ENCODE results near the gene ZNF428.
A peak's percentile ranks its signal among the peaks of the same experiment; 100 is the strongest.
"Not testable (repeated sequence)": the region's sequence is repeated elsewhere in the genome, so short reads cannot be mapped to it uniquely, and the experiment has no call there.

Gene ZNF428

DNA sequence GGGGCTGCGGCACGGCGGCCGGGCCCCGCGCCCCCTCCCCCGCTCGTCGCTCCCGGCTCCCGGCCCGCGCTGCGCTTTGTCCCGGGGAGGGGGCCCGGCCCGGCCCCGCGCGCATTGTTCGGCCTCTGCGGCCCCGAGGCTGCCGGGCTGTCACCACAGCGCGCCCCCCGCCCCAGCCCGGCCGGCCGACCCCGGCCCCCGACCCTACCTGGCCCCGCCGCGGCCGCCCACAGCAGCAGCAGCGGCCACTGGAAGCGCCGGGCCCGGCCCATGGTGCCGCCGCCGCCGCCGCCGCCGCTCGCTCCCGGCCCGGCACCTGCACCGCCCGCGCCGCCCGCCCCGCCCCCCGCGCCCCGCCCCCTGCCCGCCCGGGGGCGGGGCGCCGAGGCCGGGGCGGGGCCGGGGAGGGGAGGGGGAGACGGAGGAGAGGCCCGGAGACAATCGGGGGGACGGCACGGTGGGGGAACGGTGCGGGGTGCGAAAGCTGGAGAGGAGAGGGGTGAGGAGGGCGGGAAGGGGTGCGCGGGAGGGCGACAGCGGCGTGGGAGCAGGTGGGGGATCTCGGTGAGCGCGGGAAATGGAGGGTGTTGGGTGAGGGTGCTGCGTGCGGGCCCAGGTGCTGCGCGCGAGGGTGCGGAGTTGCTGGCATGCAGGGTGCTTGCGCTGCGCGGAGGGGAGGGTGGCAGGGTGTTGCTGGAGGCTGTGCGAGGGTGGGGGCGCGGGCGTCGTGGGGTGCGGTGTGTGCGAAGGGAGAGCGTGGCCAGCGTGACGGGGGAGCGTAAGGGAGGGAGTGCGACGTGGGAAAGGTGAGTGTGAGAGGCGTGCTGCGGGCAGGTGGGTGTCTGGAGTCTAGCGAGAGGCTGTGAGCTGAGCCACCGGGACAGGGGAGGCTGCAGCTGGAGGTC is 20.3 kb upstream of the ZNF428 start, which contains the start of gene CADM4:
TSS of gene CADM4 (minus strand) at position 332 of the 905 bp plus-strand sequence. CDS start at position 272, 60 bp downstream.
- DNase-seq (ENCODE audit: low read depth in 2 of 2) = peak in 1 of 2 donors; percentile 15

DNA sequence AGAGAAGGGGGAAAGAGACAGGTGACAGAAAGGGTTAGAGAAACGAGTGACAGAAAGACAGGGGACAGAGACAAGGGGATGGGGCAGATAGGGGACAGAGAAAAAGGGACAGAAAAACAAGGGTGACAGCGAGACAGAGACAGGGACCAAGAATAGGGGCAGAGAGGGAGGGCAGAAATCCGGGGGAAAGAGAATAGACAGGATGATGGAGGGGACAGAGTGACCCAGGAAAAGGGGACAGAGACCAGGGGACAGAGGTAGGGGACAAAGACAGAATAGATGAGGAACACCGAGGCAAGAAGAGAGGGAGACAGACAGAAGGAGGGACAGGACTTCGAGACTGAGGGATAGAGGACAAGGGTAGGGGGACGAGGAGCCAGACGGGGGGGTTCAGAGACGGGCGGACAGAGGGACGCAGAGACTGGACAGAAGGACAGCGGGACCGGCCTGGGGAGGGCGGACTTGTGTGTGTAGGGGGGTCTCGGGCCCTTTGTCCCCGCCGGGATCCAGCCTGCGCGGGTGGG is 19.6 kb upstream of the ZNF428 start:
- DNase-seq (ENCODE audit: low read depth in 2 of 2) = no peak

DNA sequence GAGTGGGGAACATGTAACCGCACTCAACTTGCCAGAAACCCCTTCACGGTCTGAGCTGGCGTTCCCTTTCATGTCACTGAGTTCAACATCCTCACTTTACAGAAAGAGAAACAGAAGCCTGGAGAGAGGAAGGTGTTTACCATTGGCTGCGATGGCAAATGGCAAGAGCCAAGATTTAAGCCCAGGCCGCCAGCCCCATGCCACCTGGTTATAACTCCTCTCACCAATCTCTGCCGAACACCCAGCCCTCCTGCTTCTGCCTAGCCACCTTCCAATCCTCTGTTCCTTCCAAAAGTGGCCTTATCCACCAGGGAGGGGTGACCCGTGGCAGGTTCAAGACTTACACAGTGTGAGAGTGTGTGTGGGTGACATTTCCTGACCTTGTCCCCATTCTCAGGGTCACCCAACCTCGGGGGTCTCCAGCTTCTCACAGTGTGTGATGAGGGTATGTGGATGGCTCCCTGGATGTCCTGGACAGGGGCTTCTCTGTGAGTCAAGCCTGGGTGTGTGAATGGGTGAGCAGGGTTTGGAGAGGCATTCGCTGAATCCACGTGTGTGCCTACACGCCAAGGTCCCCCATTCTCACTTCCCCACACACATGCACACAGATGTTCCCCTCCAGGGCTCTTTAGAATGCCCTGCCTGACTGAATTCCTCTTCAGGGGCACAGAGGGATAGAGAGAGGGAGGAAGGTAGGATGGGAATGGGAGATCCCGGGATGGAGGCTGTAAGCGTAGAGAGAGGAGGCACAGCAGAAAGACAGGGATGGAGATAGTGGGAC is 19.0 kb upstream of the ZNF428 start:
- DNase-seq (ENCODE audit: low read depth in 2 of 2) = no peak

DNA sequence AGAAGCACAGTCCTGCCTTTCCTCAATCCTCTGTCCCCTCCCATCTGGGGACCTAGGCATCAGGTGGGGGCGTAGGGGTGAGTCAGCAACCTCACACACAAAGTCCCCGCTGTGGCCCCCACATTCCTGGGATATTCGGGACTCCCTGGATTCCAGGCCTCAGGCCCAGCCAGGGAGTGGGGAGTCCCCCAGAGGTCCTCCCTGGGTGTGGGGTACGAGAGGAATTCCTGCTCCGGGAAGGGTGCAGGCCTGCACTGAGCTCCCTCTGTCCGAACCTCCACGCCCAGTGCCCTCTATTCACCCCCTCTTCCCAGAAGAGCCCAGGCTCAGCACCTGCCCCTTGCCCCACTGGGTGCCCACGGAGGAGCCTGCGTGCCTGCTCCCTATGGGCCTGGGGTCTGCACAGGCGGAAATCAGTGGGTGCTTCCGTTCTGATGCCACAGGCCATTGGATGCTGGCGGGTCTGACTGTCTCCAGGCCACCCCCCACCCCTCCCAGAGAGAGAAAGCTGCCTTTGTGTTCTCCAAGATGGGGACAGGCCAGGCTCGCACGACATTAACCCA is 16.8 kb upstream of the ZNF428 start:
- DNase-seq (ENCODE audit: low read depth in 2 of 2) = no peak

DNA sequence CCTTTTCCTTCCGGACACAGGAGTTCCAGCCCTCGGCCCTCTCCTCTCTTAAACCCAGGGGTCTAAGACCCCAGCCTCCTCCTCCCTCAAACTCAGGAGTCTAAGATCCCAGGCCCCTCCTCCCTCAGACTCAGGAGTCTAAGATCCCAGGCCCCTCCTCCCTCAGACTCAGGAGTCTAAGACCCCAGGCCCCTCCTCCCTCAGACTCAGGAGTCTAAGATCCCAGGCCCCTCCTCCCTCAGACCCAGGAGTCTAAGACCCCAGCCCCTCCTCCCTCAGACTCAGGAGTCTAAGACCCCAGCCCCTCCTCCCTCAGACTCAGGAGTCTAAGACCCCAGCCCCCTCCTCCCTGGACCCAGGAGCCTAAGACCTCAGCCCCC is 16.1 kb upstream of the ZNF428 start:
- not testable (repeated sequence) for DNase-seq (ENCODE audit: low read depth in 2 of 2)

DNA sequence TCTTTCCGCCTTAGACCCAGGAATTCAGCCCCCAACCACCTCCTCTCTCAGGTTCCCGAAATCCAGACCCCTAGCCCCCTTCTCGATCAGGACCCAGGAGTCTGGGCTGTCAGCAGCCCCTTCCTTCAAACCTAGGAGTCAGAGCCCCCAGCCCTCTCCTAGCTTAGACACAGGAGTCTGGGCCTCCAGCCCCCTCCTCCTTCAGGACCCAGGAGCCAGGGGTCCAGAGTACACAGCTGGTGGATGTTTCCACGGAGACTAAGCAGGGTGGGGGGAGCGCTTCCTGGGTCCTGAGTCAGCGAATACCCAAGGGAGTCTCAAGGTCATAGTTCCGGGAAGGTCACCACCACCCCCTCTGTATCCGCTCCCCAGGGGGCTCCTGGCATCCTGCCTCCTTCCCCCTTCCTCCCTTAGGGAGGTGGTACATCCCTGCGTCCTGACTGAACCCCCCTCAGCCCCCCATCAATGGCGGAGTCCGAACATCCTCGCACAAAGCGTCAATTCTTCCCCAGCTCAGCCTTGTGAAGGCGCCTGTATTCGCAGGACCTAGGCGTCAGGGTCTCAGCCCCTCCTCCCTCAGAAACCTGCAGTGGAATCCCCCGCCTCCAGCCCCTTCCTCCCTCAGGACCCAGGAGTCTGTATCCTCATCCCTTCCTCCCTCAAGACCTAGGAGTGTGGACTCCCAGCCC is 15.6 kb upstream of the ZNF428 start:
- DNase-seq (ENCODE audit: low read depth in 2 of 2) = no peak

DNA sequence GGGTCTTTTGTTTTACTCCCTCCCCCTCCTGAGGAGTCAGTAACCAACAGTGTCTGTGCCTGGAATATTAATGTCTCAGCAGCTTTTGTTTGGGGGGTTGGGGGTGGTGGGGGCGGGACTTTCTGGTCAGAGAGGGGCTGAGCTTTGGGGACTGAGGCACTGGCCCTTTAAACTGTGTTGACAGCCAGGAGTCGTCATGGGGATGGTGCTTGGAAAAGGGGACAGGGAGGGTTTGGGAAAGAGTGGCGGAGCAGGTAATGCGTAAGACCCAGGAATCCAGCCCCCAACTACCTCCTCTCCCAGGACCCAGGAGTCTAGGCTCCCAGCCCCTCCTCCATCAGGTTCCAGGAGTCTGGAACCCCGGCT is 15.1 kb upstream of the ZNF428 start:
- DNase-seq (ENCODE audit: low read depth in 2 of 2) = no peak

DNA sequence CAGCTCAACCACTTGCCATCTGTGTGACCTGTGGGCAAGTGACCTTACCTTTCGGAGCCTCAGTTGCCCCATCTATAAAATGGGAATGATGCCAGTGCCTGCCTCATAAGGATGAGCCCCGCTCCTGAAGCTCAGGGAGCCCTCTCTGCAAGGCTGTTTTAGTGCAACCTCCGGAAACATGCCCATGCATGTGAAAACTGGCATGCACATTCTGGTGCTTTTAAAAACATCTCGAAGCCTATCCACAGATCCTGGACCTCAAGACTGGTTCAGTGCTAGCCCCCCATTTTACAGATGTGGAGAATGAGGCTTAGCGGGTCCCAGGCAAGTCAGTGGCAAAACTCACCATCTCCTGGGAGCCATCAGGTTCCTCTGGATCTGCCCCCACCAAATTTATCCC is 14.6 kb upstream of the ZNF428 start:
- no peak for DNase-seq (ENCODE audit: low read depth in 2 of 2)

DNA sequence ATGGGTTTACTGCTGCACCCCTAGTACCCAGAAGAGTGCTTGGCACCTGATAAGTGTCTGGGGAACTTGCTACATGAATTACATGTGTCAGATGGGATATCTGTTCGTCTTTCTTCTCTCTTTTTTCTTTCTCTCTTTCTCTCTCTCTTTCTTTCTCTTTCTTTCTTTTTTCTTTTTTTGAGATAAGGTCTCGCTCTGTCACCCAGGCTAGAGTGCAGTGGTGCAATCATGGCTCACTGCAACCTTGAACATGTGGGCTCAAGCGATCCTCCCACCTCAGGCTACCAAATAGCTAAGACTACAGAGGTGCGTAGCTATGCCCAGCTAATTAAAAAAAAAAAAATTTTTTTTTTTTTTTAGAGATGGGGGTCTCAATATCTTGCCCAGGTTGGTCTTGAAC is 14.1 kb upstream of the ZNF428 start:
- DNase-seq (ENCODE audit: low read depth in 2 of 2) = no peak

DNA sequence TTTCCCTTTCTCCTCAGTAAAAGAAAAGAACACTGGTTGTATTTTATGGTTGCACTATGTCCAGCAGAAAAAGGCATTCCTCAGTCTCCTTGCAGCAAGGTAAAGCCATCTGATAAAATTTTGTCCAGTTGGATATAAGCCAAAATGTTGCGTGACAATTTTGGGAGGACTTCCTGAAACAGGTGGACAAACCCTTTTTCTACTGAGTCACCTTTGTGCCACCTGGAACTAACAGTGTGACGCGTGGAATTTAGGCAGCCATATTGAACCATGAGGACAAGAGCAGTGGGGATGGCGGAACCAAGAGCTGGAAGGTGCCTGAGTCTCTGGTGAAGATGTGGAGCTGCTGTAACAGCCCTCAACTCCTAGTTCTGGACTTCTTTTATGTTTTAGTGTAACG is 12.1 kb upstream of the ZNF428 start:
- DNase-seq (ENCODE audit: low read depth in 2 of 2) = no peak

DNA sequence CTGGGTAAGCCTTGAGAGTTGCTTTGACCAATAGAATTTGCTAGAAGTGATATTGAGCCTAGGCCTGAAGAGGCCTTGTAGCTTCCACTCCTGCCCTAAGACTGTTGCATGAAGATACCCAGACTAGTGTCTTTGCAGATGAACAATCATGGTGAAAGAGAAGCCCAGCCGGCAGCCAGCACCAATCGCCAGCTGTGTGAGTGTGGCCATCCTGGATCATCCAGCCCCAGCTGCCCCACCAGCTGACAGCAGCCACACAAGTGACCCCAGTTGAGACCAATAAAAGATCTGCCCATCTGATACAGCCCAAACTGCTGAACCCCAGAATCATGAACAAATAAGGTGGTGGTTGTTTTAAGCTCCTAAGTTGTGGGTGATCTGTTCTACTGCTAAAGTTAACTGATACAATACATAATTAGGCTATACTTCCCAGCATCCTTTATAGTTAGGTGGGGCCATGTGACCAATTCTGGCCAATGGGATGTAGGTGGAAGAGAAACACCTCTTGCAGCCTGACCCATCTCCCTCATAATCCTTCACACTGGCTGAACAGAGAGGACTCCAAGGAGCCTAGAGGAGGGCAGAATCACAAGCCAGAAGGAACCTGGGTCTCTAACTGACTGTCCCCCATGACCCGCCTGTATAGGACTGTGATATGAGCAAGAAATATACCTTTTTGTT is 9.4 kb upstream of the ZNF428 start:
- no peak for DNase-seq (ENCODE audit: low read depth in 2 of 2)

DNA sequence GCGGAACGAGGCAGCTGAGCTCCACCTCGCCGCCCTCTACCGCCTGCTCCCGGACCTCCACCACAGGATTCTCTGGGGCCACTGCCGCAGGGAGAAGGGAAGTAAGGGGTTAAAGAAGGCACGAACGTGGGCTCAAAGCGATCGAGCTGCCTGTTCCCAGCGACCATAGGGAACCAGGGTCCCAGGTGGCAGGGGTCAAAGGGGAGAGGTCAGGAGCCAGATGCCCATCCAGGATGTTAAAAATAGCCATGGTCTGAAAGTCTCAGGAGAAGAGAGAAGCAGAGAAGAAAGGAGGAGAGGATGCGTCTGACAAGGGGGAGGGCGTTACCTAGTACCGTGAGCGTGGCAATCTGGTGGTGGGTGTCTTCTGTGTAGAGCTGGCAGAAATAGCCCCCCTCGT is 7.4 kb upstream of the ZNF428 start:
- DNase-seq (ENCODE audit: low read depth in 2 of 2) = no peak

DNA sequence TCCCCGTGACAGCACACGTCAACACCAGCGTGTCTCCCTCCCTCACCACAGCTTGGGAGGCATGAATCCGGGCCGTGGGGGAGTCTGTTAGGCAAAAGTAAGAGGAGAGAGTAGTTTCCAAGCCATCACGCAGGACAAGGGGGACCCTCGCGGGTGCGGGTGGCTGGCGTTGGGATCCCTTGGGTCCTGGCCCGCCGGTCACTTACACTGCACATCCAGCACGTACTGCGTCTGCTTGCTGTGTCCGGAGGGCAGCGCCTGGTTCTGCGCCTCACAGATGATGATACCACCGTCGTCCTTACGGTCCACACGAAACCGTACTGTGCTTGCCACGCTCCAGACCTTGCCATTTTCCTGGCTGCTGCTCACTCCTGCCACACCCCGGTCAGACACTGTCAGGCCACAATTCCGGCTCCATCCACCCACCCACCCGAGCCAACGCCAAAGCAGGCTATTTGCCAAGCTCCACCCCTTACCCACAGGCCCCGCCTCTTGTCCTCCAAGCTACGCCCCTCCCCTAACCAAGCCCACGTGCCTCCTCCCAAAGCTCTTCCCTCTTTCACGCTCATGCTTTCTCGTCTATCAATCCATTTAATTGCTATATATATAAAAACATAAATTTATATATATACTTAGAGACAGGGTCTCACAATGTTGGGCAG is 6.6 kb upstream of the ZNF428 start:
- DNase-seq (ENCODE audit: low read depth in 2 of 2) = no peak

DNA sequence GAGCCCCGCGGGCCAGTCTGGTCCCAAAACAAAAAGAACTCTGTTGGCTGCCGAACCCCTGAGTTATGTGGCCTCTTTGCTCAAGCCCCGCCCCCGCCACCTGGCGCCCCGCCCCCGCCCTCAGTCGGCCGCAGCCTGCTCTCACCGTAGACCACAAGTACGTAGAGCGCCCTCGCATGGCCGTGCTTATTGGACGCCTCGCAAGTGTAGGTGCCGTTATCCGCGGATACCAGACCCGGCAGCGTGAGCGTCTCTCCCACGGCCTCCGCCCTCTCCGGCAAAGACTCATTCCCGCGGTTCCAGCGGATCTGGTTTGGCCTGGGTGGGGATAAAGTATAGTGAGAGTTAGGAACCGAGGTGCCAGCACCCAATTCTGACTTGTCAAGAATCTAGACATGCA is 5.5 kb upstream of the ZNF428 start:
- peak; percentile 77 to 86 for DNase-seq (ENCODE audit: low read depth in 2 of 2)

DNA sequence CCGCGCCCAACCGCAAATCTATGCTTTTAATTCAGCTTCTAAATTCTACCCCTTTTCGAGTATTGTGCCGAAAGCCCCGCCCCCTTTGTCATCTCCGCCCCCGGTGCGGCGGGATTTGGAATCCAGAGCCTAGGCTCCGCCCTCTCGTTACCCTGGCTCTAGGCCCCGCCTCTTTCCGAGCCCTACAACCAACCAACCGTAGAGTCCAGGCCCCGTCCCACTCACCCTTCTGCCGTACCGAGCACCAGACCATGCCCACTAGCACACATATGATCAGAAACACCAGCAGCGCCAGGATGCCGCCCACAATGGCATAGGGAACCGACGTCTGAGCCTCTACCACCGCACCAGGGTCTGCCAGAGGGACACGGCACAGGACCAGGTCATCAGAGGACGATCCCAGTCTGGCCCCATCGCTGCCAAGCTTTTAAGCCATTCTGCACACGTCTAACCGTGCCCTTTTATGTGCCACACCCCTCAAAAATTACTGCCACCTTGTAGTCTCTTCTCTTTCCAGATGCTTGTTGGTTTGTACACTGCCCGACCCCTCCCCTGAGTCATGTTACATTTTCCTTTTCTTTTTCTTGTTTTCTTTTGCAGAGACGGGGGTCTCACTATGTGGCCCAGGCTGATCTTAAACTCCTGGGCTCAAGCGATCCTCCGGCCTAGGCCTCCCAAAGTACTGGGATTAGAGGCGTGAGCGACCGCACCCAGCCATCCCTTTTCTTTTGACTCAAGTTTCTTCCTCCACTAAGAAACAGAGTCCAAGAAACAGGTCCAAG is 4.7 kb upstream of the ZNF428 start:
- DNase-seq (ENCODE audit: low read depth in 2 of 2) = peak in 1 of 2 donors; percentile 10

DNA sequence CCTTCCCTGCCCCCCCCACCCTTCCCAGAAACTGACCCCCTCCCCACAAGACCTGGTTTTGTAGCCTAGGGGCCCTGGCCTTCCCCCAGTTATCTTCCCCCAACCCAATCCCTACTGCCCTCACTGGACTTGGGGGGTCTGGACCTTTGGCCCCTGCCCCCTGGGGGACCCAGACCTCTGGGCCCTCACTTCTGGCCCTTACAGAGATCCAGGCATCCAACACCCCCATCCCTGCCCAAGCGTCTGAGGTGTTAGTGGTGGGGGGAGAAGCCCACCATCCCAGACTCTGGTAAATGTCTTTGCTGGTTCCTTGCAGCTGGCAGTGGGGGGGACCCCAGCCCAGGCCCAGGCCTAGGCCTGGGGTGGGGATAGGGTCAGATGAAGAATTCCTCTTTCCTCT is 3.5 kb upstream of the ZNF428 start:
- DNase-seq (ENCODE audit: low read depth in 2 of 2) = no peak

DNA sequence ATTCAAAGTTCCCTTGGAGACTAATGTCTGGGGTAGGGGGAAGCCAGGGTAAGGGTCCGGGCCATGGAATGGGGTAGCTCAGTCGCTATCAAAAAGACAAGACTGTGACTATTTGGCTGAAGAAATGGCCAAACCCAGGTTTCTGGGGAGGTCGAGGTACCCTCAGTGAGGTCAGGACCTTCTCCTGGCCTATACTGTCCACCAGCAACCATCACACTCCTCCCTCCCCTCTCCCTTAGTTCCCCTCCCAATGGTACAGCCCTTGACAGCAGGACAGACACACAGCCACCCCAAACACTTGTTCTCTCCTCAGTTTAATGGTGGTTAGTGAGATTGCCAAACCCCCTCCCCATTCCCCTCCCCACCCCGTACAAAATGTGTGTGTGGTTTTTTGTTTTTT is 2.6 kb upstream of the ZNF428 start:
- no peak for DNase-seq (ENCODE audit: low read depth in 2 of 2)

DNA sequence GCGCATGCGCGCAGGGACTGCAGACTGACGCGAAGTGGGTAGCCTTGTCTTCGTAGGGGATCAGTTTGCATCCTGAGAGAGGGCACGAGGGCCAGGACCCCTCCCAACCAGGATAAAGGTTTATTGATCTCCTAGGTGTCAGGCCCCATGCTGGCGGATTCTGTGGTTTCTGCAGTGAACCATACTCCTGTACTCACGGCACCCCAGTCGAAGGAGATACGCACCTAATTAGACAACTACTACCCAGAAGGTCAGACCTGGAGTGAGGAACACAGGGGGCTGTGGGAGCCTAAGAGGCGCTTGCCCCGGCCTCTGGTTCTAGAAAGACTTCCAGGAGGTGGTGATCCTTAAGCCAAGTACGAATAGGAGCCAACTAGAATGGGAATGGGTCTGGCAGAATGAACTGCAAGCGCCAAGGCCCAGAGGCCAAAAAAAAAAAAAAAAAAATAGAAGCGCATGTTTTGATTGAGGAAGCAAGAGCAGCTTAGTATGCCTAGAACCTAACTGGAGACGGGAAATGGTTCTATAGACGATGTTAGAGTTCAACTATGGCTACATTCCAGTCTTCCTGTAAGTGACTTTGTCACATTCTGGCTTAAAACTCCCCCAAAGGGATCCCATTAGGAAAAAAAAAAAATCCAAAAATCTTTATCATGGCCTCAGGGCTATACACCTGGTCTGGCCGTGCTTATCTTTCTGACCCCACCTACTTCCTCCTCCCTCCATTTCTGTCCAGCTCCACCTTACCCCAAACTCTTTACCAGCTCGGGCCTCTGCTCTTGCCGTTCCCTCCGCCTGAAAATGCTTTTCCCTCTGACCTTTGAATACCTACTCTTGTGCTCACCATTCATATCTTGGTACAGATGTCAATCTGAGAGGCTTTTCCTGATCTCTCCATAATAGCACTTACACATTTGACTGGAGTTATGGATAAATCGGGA is 902 bp upstream of the ZNF428 start:
- DNase-seq (ENCODE audit: low read depth in 2 of 2) = peak; percentile 75 to 83

DNA sequence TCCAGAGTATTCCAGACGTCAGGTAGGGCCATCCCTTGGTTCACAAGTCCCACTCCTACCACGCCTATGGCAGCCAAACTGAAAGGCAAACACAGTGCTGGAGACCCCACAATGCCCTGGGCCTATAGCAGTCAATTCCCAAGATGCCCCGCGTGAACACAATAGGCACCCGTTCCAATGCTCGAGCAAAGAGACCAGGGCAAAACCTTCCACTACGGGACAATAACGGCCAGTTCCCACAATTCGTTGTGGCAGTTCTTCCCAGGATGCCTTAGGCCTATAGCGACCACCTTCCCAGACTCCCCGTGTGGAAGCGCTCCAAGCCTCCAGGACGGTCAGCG is 538 bp downstream of the ZNF428 start:
- DNase-seq (ENCODE audit: low read depth in 2 of 2) = peak in 1 of 2 donors; percentile 44

Measured in activated CD4-positive, alpha-beta T cell treated with anti-CD3 and anti-CD28 coated beads for 24 hours (primary cell).